NCI-H774 (cell line): ENCODE results near the gene THSD1.
"Not testable (repeated sequence)": the region's sequence is repeated elsewhere in the genome, so short reads cannot be mapped to it uniquely, and the experiment has no call there.

Experiments used
- DNase-seq: peaks from one replicate; lab custom pipeline; 2025; lab: John Stamatoyannopoulos, UW

The THSD1 gene

GRCh38 chr13:52356327-52356726 lies 49.6 kb downstream of the THSD1 start:
- DNase-seq = no peak

- no peak for DNase-seq
Measured at GRCh38 chr13:52353193-52353592, 52.8 kb downstream of the THSD1 start.

GRCh38 chr13:52348983-52349780 lies 56.8 kb downstream of the THSD1 start:
- no peak for DNase-seq

GRCh38 chr13:52348071-52348470 lies 57.9 kb downstream of the THSD1 start:
- DNase-seq = no peak

- no peak for DNase-seq
Measured at GRCh38 chr13:52345631-52346251, 60.2 kb downstream of the THSD1 start.

- DNase-seq = no peak
Measured at GRCh38 chr13:52345048-52345447, 60.9 kb downstream of the THSD1 start.

GRCh38 chr13:52344108-52344507 lies 61.9 kb downstream of the THSD1 start:
- DNase-seq = no peak

GRCh38 chr13:52342203-52342602 lies 63.8 kb downstream of the THSD1 start:
- DNase-seq = not testable (repeated sequence)

- DNase-seq = not testable (repeated sequence)
Measured at GRCh38 chr13:52337828-52338455, 68.0 kb downstream of the THSD1 start.

- DNase-seq = not testable (repeated sequence)
Measured at GRCh38 chr13:52334107-52334506, 71.9 kb downstream of the THSD1 start.

- not testable (repeated sequence) for DNase-seq
Measured at GRCh38 chr13:52331844-52332243, 74.1 kb downstream of the THSD1 start.
